Activated naive CD8-positive, alpha-beta T cell (primary cell): Measurements from ENCODE around the gene PITPNM1.

Source experiments
- H3K27ac Mint-ChIP-seq: one replicate; pipeline ENCODE4 v1.8.0; 2021; ENCODE audit warnings: mixed read lengths
- H3K27me3 Mint-ChIP-seq: one replicate; pipeline ENCODE4 v1.8.0; 2021; ENCODE audit warnings: mixed read lengths
- H3K36me3 Mint-ChIP-seq: one replicate; pipeline ENCODE4 v1.8.0; 2021; ENCODE audit warnings: mixed read lengths
- H3K4me1 Mint-ChIP-seq: one replicate; pipeline ENCODE4 v1.8.0; 2021; ENCODE audit warnings: low read depth, mixed read lengths
- H3K4me3 Mint-ChIP-seq: one replicate; pipeline ENCODE4 v1.8.0; 2021; ENCODE audit warnings: mild to moderate bottlenecking, mixed read lengths
- H3K9me3 Mint-ChIP-seq: one replicate; pipeline ENCODE4 v1.8.0; 2021; ENCODE audit warnings: low read depth, mixed read lengths

The PITPNM1 gene

GRCh38 chr11:67534070-67534679, 29.0 kb upstream of the PITPNM1 start:
- Mint-ChIP-seq H3K36me3 (peaks cover 3% of the 10 kb centered on the region), H3K27ac (no peak overlapping the region), H3K9me3 (peaks cover 6% of the 10 kb centered on the region), H3K4me3 (no peak overlapping the region), H3K27me3 (peaks cover 1% of the 10 kb centered on the region), H3K4me1 (no peaks in the 10 kb centered on the region)

GRCh38 chr11:67532889-67533288, 27.7 kb upstream of the PITPNM1 start:
- H3K4me3 Mint-ChIP-seq = no peak overlapping the region
- H3K36me3 Mint-ChIP-seq = peaks cover 3% of the 10 kb centered on the region

GRCh38 chr11:67530282-67530592, 25.1 kb upstream of the PITPNM1 start:
- peaks cover 3% of the 10 kb centered on the region for H3K36me3 Mint-ChIP-seq
- H3K4me3 Mint-ChIP-seq = no peak overlapping the region
- H3K4me1 Mint-ChIP-seq = no peaks in the 10 kb centered on the region
- H3K9me3 Mint-ChIP-seq = peaks cover 6% of the 10 kb centered on the region
- peaks cover 1% of the 10 kb centered on the region for H3K27me3 Mint-ChIP-seq
- no peak overlapping the region for H3K27ac Mint-ChIP-seq

More at GRCh38 chr11:67532889-67533288, 27.7 kb upstream of the PITPNM1 start:
- Mint-ChIP-seq H3K27me3 (peaks cover 1% of the 10 kb centered on the region), H3K9me3 (peaks cover 6% of the 10 kb centered on the region), H3K4me1 (no peaks in the 10 kb centered on the region), H3K27ac (no peak overlapping the region)

- H3K9me3 Mint-ChIP-seq = no peaks in the 10 kb centered on the region
- H3K27me3 Mint-ChIP-seq = no peaks in the 10 kb centered on the region
- H3K4me3 Mint-ChIP-seq = no peak overlapping the region
- H3K4me1 Mint-ChIP-seq = no peaks in the 10 kb centered on the region
- no peaks in the 10 kb centered on the region for H3K36me3 Mint-ChIP-seq
- H3K27ac Mint-ChIP-seq = no peak overlapping the region
These were observed 23.2 kb upstream of the PITPNM1 start for GRCh38 chr11:67528376-67528775.

GRCh38 chr11:67525275-67525976, 20.3 kb upstream of the PITPNM1 start:
- H3K36me3 Mint-ChIP-seq = no peaks in the 10 kb centered on the region

GRCh38 chr11:67524480-67524808, 19.3 kb upstream of the PITPNM1 start:
- Mint-ChIP-seq H3K36me3 (no peaks in the 10 kb centered on the region), H3K27ac (no peak overlapping the region), H3K27me3 (no peaks in the 10 kb centered on the region), H3K4me3 (no peak overlapping the region), H3K4me1 (no peaks in the 10 kb centered on the region), H3K9me3 (no peaks in the 10 kb centered on the region)

More at GRCh38 chr11:67525275-67525976, 20.3 kb upstream of the PITPNM1 start:
- Mint-ChIP-seq H3K27me3 (no peaks in the 10 kb centered on the region), H3K9me3 (no peaks in the 10 kb centered on the region), H3K4me1 (no peaks in the 10 kb centered on the region), H3K4me3 (no peak overlapping the region), H3K27ac (no peak overlapping the region)

GRCh38 chr11:67523556-67524479, 18.7 kb upstream of the PITPNM1 start:
- Mint-ChIP-seq H3K4me1 (no peaks in the 10 kb centered on the region), H3K27me3 (no peaks in the 10 kb centered on the region), H3K27ac (no peak overlapping the region), H3K36me3 (no peaks in the 10 kb centered on the region), H3K9me3 (no peaks in the 10 kb centered on the region), H3K4me3 (no peak overlapping the region)

GRCh38 chr11:67522844-67523555, 17.8 kb upstream of the PITPNM1 start, which contains the start of gene CABP2:
TSS of gene CABP2 (minus strand) at chr11:67523446. CDS start at chr11:67523326, 120 bp downstream.
- no peaks in the 10 kb centered on the region for H3K27me3 Mint-ChIP-seq
- H3K36me3 Mint-ChIP-seq = no peaks in the 10 kb centered on the region
- no peak within 1 kb of the TSS for H3K4me3 Mint-ChIP-seq
- no peak within 1 kb of the TSS for H3K27ac Mint-ChIP-seq
- H3K9me3 Mint-ChIP-seq = no peaks in the 10 kb centered on the region
- H3K4me1 Mint-ChIP-seq = no peaks in the 10 kb centered on the region

- no peaks in the 10 kb centered on the region for H3K9me3 Mint-ChIP-seq
- H3K27ac Mint-ChIP-seq = no peak overlapping the region
- H3K4me3 Mint-ChIP-seq = no peak overlapping the region
- no peaks in the 10 kb centered on the region for H3K4me1 Mint-ChIP-seq
- no peaks in the 10 kb centered on the region for H3K27me3 Mint-ChIP-seq
- no peaks in the 10 kb centered on the region for H3K36me3 Mint-ChIP-seq
These were observed 17.2 kb upstream of the PITPNM1 start for GRCh38 chr11:67522338-67522737.

GRCh38 chr11:67521924-67522323, 16.8 kb upstream of the PITPNM1 start:
- H3K27ac Mint-ChIP-seq = no peak overlapping the region

GRCh38 chr11:67520856-67521824, 16.0 kb upstream of the PITPNM1 start:
- Mint-ChIP-seq H3K27ac (no peak overlapping the region), H3K27me3 (no peaks in the 10 kb centered on the region), H3K36me3 (no peaks in the 10 kb centered on the region)

More at GRCh38 chr11:67521924-67522323, 16.8 kb upstream of the PITPNM1 start:
- H3K27me3 Mint-ChIP-seq = no peaks in the 10 kb centered on the region
- no peaks in the 10 kb centered on the region for H3K36me3 Mint-ChIP-seq
- no peaks in the 10 kb centered on the region for H3K9me3 Mint-ChIP-seq
- H3K4me3 Mint-ChIP-seq = no peak overlapping the region
- H3K4me1 Mint-ChIP-seq = no peaks in the 10 kb centered on the region

GRCh38 chr11:67519726-67520125, 14.6 kb upstream of the PITPNM1 start:
- Mint-ChIP-seq H3K36me3 (no peaks in the 10 kb centered on the region), H3K4me3 (no peak overlapping the region), H3K4me1 (no peaks in the 10 kb centered on the region), H3K27me3 (no peaks in the 10 kb centered on the region), H3K27ac (no peak overlapping the region), H3K9me3 (no peaks in the 10 kb centered on the region)

More at GRCh38 chr11:67520856-67521824, 16.0 kb upstream of the PITPNM1 start:
- Mint-ChIP-seq H3K4me1 (no peaks in the 10 kb centered on the region), H3K4me3 (no peak overlapping the region), H3K9me3 (no peaks in the 10 kb centered on the region)

- no peak overlapping the region for H3K27ac Mint-ChIP-seq
- no peaks in the 10 kb centered on the region for H3K4me1 Mint-ChIP-seq
- no peak overlapping the region for H3K4me3 Mint-ChIP-seq
- peaks cover under 1% of the 10 kb centered on the region for H3K27me3 Mint-ChIP-seq
- H3K36me3 Mint-ChIP-seq = no peaks in the 10 kb centered on the region
- no peaks in the 10 kb centered on the region for H3K9me3 Mint-ChIP-seq
These were observed 12.8 kb upstream of the PITPNM1 start for GRCh38 chr11:67517784-67518552.
